SJSA1 (cell line): ENCODE measurements around the gene DRD3. TPM values are rescaled to one million over a fixed set of nuclear protein-coding genes. Genes with fewer than 3 reads are reported as not detected.

Experiments used
- total RNA-seq: library from RNA; depleted of rRNA; stranded (reverse); fragments of >200 nt; shearing (Covaris generic); gene quantifications from 2 replicates; pipeline ENCODE4 v1.2.3, GENCODE V29; 2014; rRNA removed

The DRD3 gene
- total RNA-seq, 1 experiment from 2014 or later = not detected

Other genes with a start within 250 kb of the DRD3 start
- 0.45 and 0.47 TPM in 2 replicates for gene ZDHHC23, start 231.0 kb downstream of the DRD3 start, total RNA-seq
- 0.39 and 7.4 TPM in 2 replicates for gene CCDC191, start 122.5 kb downstream of the DRD3 start, total RNA-seq
- gene QTRT2, start 122.3 kb downstream of the DRD3 start, total RNA-seq = 19.7 and 22.7 TPM in 2 replicates
- gene ZNF80, start 58.5 kb upstream of the DRD3 start, total RNA-seq = not detected in 2 replicates
- not detected in 2 replicates for gene TIGIT, start 115.0 kb upstream of the DRD3 start, total RNA-seq